WERI-Rb-1 (cell line): ENCODE results near the gene CUL1.

Source experiments
- DNase-seq: peaks from one replicate; pipeline ENCODE4 v3.0.0-alpha.2; 2020
- H3K27ac ChIP-seq: fragments of 250-450 bp; sonication (Bioruptor Pico); 2 replicates; pipeline ENCODE4 v1.5.1; 2020; ENCODE audit warnings: mild to moderate bottlenecking, moderate library complexity
- H3K27me3 ChIP-seq: fragments of 250-450 bp; sonication (Bioruptor Pico); 2 replicates; pipeline ENCODE4 v1.5.1; 2021; ENCODE audit warnings: mild to moderate bottlenecking, low read depth, moderate library complexity; ENCODE audit not compliant: insufficient read depth, severe bottlenecking
- H3K36me3 ChIP-seq: fragments of 250-450 bp; sonication (Bioruptor Pico); 2 replicates; pipeline ENCODE4 v1.5.1; 2020; ENCODE audit warnings: mild to moderate bottlenecking, moderate library complexity
- H3K4me3 ChIP-seq: 2 replicates; pipeline ENCODE4 v1.5.1; 2011; ENCODE audit warnings: low read depth, mild to moderate bottlenecking, control low read depth, low read length
- H3K9me3 ChIP-seq: fragments of 250-450 bp; sonication (Bioruptor Pico); 2 replicates; pipeline ENCODE4 v1.5.1; 2021; ENCODE audit warnings: mild to moderate bottlenecking, moderate library complexity; ENCODE audit not compliant: severe bottlenecking
- CTCF ChIP-seq: IDR thresholded peaks from 2 replicates; pipeline ENCODE4 v1.5.1; 2011; ENCODE audit warnings: low read depth, mild to moderate bottlenecking, control low read depth, inconsistent platforms, low read length

The CUL1 gene

GRCh38 chr7:148662646-148663045, 36.1 kb upstream of the CUL1 start:
- no peak for DNase-seq
- no peak overlapping the region for H3K27ac ChIP-seq
- peaks cover 3% of the 10 kb centered on the region for H3K9me3 ChIP-seq
- no peaks in the 10 kb centered on the region for H3K36me3 ChIP-seq
- no peak for TF ChIP-seq CTCF
- no peaks in the 10 kb centered on the region for H3K27me3 ChIP-seq
- no peak overlapping the region for H3K4me3 ChIP-seq

GRCh38 chr7:148664324-148664723, 34.4 kb upstream of the CUL1 start:
- TF ChIP-seq CTCF = no peak
- H3K4me3 ChIP-seq = no peak overlapping the region
- H3K27me3 ChIP-seq = no peaks in the 10 kb centered on the region
- no peak for DNase-seq
- H3K27ac ChIP-seq = no peak overlapping the region
- no peaks in the 10 kb centered on the region for H3K36me3 ChIP-seq
- peaks cover 3% of the 10 kb centered on the region for H3K9me3 ChIP-seq

- Histone ChIP-seq H3K27me3 (no peaks in the 10 kb centered on the region), H3K36me3 (no peaks in the 10 kb centered on the region), H3K27ac (no peak overlapping the region), H3K9me3 (peaks cover 3% of the 10 kb centered on the region), H3K4me3 (no peak overlapping the region)
- no peak for TF ChIP-seq CTCF
- no peak for DNase-seq
Observed at GRCh38 chr7:148665221-148665620, 33.5 kb upstream of the CUL1 start.

- peaks cover 21% of the 10 kb centered on the region for H3K9me3 ChIP-seq
- no peaks in the 10 kb centered on the region for H3K36me3 ChIP-seq
- no peak for TF ChIP-seq CTCF
- no peak overlapping the region for H3K27ac ChIP-seq
- H3K4me3 ChIP-seq = no peak overlapping the region
- no peaks in the 10 kb centered on the region for H3K27me3 ChIP-seq
- DNase-seq = no peak
Observed at GRCh38 chr7:148669927-148670326, 28.8 kb upstream of the CUL1 start.

- H3K36me3 ChIP-seq = no peaks in the 10 kb centered on the region
- DNase-seq = no peak
- no peaks in the 10 kb centered on the region for H3K27me3 ChIP-seq
- no peak overlapping the region for H3K27ac ChIP-seq
- no peak for TF ChIP-seq CTCF
- no peak overlapping the region for H3K4me3 ChIP-seq
- peaks cover 25% of the 10 kb centered on the region for H3K9me3 ChIP-seq
Observed at GRCh38 chr7:148670374-148670773, 28.3 kb upstream of the CUL1 start.

- Histone ChIP-seq H3K9me3 (peaks cover 25% of the 10 kb centered on the region), H3K27ac (no peak overlapping the region), H3K27me3 (no peaks in the 10 kb centered on the region), H3K4me3 (no peak overlapping the region), H3K36me3 (no peaks in the 10 kb centered on the region)
- TF ChIP-seq CTCF = no peak
- no peak for DNase-seq
Observed at GRCh38 chr7:148670807-148671206, 27.9 kb upstream of the CUL1 start.
